ENCODE measurements around the gene GTPBP4. TPM values are rescaled to one million over a fixed set of nuclear protein-coding genes. Genes with fewer than 3 reads are reported as not detected.
A peak's percentile ranks its signal among the peaks of the same experiment; 100 is the strongest.

The GTPBP4 gene
- total RNA-seq (10 to 100 TPM; 18.9 to 48.6 (median 37.5) TPM), polyA plus RNA-seq (10 to 100 TPM; 16.6 to 27.3 (median 25.4) TPM)
- long read RNA-seq, donor 1, full-length matches to known transcripts, result 4 of 16 reads
- long read RNA-seq, donor 1, partial matches to known transcripts, result 12 of 16 reads
- long read RNA-seq, donor 1, other reads (novel, unspliced or antisense), result 0 of 16 reads
- long read RNA-seq, donor 2, full-length matches to known transcripts, result 5 of 11 reads
- long read RNA-seq, donor 2, partial matches to known transcripts, result 6 of 11 reads
- long read RNA-seq, donor 2, other reads (novel, unspliced or antisense), result 0 of 11 reads

GRCh38 chr10:987870-988666 is at the start of gene GTPBP4:
Gene GTPBP4, plus strand, starts transcription at chr10:988434. Its CDS starts 46 bp downstream, at chr10:988480.
- H3K4me1 ChIP-seq, result peaks cover 22 to 47% (median 36%) of the 10 kb centered on the region in 6 donors
- peak; percentile 99 for DNase-seq
- WGBS, 5 donors, result 0 to 2% (median 0%) methylated on average over 23 to 74 of the region's 74 CpGs
- peak within 1 kb of the TSS; percentile 84 to 95 (median 89) for H3K27ac ChIP-seq
- intact Hi-C loops (cut with DNase I; ENCODE audit: low total_unique reads), result no loop called here
- no peaks in the 10 kb centered on the region for H3K27me3 ChIP-seq (replicated peaks in 1 of 7)
- H3K4me3 ChIP-seq, result peak within 1 kb of the TSS; percentile 75 to 99 (median 93)
- TF ChIP-seq POLR2A (IDR thresholded peaks at IDR 0.05) (peak in 1 of 3 donors; percentile 9), POLR2AphosphoS5 (IDR thresholded peaks at IDR 0.05) (peak; percentile 95 to 98 (median 96)), CTCF (IDR thresholded peaks at IDR 0.05 in 8 of 11, conservative IDR thresholded peaks at IDR 0.05 in 3 of 11) (peak in 5 of 11 experiments; percentile 19 to 40 (median 36))
- peaks cover 0 to 8% (median 8%) of the 10 kb centered on the region in 6 donors for H3K36me3 ChIP-seq
- no peaks in the 10 kb centered on the region for H3K9me3 ChIP-seq

GRCh38 chr10:938941-939678 is 49.1 kb upstream of the GTPBP4 start:
- intact Hi-C loops (cut with DNase I; ENCODE audit: low total_unique reads), result no loop called here
- Histone ChIP-seq H3K4me3 (no peak overlapping the region), H3K27ac (peak overlapping the region in 1 of 8 donors; percentile 29), H3K4me1 (peaks cover 2 to 17% (median 7%) of the 10 kb centered on the region in 6 donors), H3K36me3 (no peaks in the 10 kb centered on the region), H3K27me3 (replicated peaks in 1 of 7) (no peaks in the 10 kb centered on the region), H3K9me3 (no peaks in the 10 kb centered on the region)
- WGBS, 5 donors, result 66 to 81% (median 75%) methylated on average over 10 of the region's 10 CpGs
- TF ChIP-seq POLR2A (IDR thresholded peaks at IDR 0.05) (no peak), POLR2AphosphoS5 (IDR thresholded peaks at IDR 0.05) (no peak), CTCF (IDR thresholded peaks at IDR 0.05 in 8 of 11, conservative IDR thresholded peaks at IDR 0.05 in 3 of 11) (no peak)
- DNase-seq, result no peak

DNA sequence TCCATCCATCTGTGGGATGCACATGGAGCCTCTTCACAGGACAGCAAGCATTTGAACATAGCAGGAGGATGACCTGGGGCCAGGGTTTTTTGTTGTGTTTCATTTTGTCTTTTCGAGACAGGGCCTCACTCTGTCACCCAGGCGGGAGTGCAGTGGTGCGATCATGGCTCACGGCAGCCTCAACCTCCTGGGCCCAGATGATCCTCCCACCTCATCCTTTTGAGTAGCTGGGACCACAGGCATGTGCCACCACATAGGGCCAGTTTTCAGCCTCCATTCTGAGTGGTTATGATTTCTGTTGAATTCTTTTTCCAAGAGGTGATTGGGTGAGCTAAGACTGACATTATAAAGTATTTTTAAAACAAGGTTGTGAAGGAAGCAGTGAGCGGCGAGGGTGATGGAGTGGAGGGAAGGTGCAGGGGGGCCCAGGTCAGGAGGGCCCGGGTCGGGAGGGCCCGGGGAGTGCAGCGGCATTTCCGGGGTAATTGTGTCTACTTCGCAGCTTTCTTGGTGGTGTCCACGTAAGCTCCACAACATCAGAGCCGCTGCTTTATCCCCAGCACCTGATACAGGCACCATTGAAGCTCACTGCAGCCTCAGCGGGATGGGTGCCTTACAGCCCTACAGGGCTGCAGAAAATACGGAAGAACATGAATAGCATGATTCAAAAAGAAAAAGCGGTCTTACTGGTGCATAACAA is 44.8 kb upstream of the GTPBP4 start:
- Histone ChIP-seq H3K9me3 (no peaks in the 10 kb centered on the region), H3K36me3 (no peaks in the 10 kb centered on the region), H3K4me3 (no peak overlapping the region), H3K27ac (peak overlapping the region in 3 of 8 donors; percentile 71 to 81 (median 72)), H3K4me1 (peaks cover 6 to 23% (median 16%) of the 10 kb centered on the region in 6 donors), H3K27me3 (replicated peaks in 1 of 7) (no peaks in the 10 kb centered on the region)
- DNase-seq, result no peak
- TF ChIP-seq POLR2AphosphoS5 (IDR thresholded peaks at IDR 0.05) (no peak), CTCF (IDR thresholded peaks at IDR 0.05 in 8 of 11, conservative IDR thresholded peaks at IDR 0.05 in 3 of 11) (no peak), POLR2A (IDR thresholded peaks at IDR 0.05) (no peak)
- 81 to 90% (median 85%) methylated on average over 17 of the region's 17 CpGs for WGBS, 5 donors
- intact Hi-C loops (cut with DNase I; ENCODE audit: low total_unique reads), result no loop called here

Data from spleen (tissue), 13 donors.